Mononuclear cell (primary cell): Measurements from ENCODE around the gene ADIG. TPM values are rescaled to one million over a fixed set of nuclear protein-coding genes. Genes with fewer than 3 reads are reported as not detected.

Experiments used
- H3K27me3 ChIP-seq: 2 replicates; pipeline ENCODE4 v1.6.0; 2011; ENCODE audit warnings: low read length, control low read depth; ENCODE audit not compliant: insufficient read depth
- H3K4me1 ChIP-seq: 2 replicates; pipeline ENCODE4 v1.5.1; 2011; ENCODE audit warnings: mild to moderate bottlenecking, low read length, control low read depth; ENCODE audit not compliant: insufficient read depth
- H3K4me3 ChIP-seq: 2 replicates; pipeline ENCODE4 v1.5.1; 2011; ENCODE audit warnings: mild to moderate bottlenecking, low read length, moderate library complexity
- H3K9me3 ChIP-seq: 2 replicates; pipeline ENCODE4 v1.5.1; 2011; ENCODE audit warnings: low read depth, mild to moderate bottlenecking, control low read depth, low read length
- total RNA-seq: library from RNA; depleted of rRNA; stranded (reverse); fragments of >200 nt; gene quantifications from one replicate; pipeline ENCODE4 v1.2.3, GENCODE V29; 2012

The ADIG gene
- total RNA-seq, 1 donor, result not detected

- Histone ChIP-seq H3K9me3 (no peaks in the 10 kb centered on the region), H3K4me3 (no peak overlapping the region), H3K4me1 (no peaks in the 10 kb centered on the region), H3K27me3 (no peaks in the 10 kb centered on the region)
Observed at GRCh38 chr20:38558596-38559360, 22.2 kb upstream of the ADIG start.

GRCh38 chr20:38559764-38560163, 21.2 kb upstream of the ADIG start:
- Histone ChIP-seq H3K9me3 (no peaks in the 10 kb centered on the region), H3K27me3 (no peaks in the 10 kb centered on the region), H3K4me3 (no peak overlapping the region), H3K4me1 (no peaks in the 10 kb centered on the region)

DNA sequence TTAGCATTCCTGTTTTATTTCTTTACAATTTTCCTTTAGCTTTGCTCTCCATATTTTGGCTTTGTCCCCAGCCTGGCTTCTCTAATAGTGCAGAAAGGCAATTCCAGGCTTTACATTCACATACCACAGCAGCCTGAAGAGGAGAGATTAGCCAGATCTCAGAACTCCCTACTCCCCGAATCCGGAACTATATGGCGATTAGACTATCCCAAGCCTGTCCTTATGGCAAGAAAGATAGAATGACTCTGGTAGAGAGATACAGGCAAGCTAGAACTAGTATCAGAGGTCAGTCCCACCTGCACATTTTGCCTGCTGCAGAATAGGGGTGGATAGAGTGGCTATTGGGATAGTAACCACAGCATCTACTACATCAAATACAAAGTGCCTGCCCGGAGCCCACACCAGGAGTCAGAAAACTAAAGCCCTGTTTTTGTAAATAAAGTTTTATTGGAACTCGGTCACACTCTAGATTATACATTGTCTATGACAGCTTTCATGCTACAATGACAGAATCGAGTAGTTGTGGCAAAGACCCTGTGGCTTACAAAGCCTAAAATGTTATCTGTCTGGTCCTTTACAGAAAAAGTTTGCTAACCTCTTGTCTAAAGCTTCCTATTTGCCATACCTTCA, 17.1 kb upstream of the ADIG start:
- H3K4me1 ChIP-seq, result no peaks in the 10 kb centered on the region
- no peak overlapping the region for H3K4me3 ChIP-seq
- H3K27me3 ChIP-seq, result no peaks in the 10 kb centered on the region
- H3K9me3 ChIP-seq, result no peaks in the 10 kb centered on the region

DNA sequence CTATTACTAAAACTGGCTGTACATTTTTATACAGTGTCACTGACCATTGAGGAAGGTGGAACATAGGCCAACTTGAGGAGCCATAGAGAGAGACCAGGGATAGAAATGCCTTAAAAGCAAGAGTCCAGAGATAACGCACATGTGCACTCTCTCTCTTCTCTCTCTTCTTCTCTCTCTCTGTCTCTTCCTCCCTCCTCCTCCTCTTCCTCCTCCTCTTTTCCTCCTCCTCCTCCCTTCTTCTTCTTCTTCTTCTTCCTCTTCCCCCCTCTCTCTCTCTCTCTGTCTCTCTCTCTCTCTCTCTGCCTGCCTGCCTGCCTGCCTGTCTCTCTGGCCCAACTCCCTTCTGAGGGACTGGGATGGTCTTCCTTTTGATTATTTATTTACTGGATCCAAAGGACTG, 16.3 kb upstream of the ADIG start:
- H3K4me1 ChIP-seq, result no peaks in the 10 kb centered on the region
- H3K9me3 ChIP-seq, result no peaks in the 10 kb centered on the region
- no peak overlapping the region for H3K4me3 ChIP-seq
- H3K27me3 ChIP-seq, result no peaks in the 10 kb centered on the region

GRCh38 chr20:38566036-38566598, 14.9 kb upstream of the ADIG start:
- Histone ChIP-seq H3K27me3 (no peaks in the 10 kb centered on the region), H3K9me3 (no peaks in the 10 kb centered on the region), H3K4me3 (no peak overlapping the region), H3K4me1 (no peaks in the 10 kb centered on the region)

- no peaks in the 10 kb centered on the region for H3K27me3 ChIP-seq
- no peaks in the 10 kb centered on the region for H3K9me3 ChIP-seq
- H3K4me1 ChIP-seq, result no peaks in the 10 kb centered on the region
- H3K4me3 ChIP-seq, result no peak overlapping the region
Observed at GRCh38 chr20:38569747-38570525, 11.1 kb upstream of the ADIG start.

DNA sequence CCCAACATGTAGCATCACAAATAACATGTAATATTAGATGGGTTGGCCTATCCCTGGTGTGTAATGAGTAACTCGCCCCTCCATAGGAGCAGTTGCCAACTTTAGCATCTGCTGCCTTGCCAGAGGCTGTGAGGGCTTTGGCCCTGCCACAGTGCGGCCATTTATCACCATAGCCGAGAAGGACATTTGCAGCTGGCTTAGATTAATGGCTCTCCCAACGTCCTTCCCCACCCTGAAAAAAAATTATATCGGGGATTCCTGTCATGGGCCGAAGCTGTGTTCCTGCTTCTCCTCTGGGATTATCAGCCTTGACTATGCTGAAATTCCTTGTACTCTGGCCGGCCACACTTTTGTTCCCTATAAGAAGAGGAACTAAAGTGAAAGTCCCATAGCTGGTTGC, 7.6 kb upstream of the ADIG start:
- Histone ChIP-seq H3K4me3 (no peak overlapping the region), H3K27me3 (no peaks in the 10 kb centered on the region), H3K4me1 (no peaks in the 10 kb centered on the region), H3K9me3 (no peaks in the 10 kb centered on the region)

- H3K4me1 ChIP-seq, result no peaks in the 10 kb centered on the region
- H3K4me3 ChIP-seq, result no peak overlapping the region
- H3K27me3 ChIP-seq, result no peaks in the 10 kb centered on the region
- H3K9me3 ChIP-seq, result no peaks in the 10 kb centered on the region
Observed at GRCh38 chr20:38579219-38579910, 1.6 kb upstream of the ADIG start.

- H3K9me3 ChIP-seq, result no peaks in the 10 kb centered on the region
- no peaks in the 10 kb centered on the region for H3K4me1 ChIP-seq
- H3K4me3 ChIP-seq, result no peak overlapping the region
- H3K27me3 ChIP-seq, result no peaks in the 10 kb centered on the region
Observed at GRCh38 chr20:38579921-38580320, 1.1 kb upstream of the ADIG start.

DNA sequence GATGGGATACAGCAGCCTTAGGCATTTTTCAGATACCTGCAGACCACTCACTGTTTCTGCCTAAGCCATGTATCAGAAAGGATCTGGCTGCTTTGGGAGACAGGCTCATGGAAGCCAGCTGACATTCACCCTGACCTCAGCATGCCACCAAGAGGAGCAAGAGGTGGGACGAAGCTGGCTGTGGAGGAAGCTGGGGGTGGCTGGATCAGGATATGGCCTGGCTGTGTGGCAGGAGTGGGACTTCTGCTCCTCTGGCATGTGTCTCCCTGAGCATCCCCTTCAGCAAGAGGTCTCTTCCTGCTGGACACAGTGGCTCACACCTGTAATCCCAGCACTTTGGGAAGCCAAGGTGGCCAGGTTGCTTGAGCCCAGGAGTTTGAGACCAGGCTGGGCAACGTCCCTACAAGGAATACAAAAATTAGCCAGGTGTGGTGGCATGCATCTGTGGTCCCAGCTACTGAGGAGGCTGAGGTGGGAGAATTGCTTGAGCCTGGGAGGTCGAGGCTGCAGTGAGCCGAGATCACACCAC, 897 bp downstream of the ADIG start:
- H3K4me1 ChIP-seq, result no peaks in the 10 kb centered on the region
- no peak overlapping the region for H3K4me3 ChIP-seq
- no peaks in the 10 kb centered on the region for H3K9me3 ChIP-seq
- H3K27me3 ChIP-seq, result no peaks in the 10 kb centered on the region

DNA sequence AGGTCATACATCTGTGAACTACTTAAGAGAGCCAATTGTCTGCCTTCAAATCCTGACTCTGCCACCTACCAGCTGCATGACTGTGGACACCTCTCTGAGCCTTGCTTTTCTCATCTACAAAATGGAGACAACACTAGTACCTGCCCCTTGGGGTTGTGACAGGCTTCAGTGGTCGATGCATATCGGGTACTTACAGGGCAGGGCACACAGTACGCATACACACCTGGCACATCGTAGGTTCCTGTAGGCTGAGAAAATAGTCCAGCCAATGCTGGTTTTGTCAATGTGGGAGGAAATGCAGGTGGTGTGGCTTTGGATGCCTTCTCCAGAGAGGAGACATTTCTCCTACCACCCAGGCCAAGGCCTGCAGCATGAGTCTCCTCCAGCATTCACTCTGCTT, 2.3 kb downstream of the ADIG start:
- Histone ChIP-seq H3K9me3 (no peaks in the 10 kb centered on the region), H3K4me1 (no peaks in the 10 kb centered on the region), H3K4me3 (no peak overlapping the region), H3K27me3 (no peaks in the 10 kb centered on the region)

- Histone ChIP-seq H3K9me3 (no peaks in the 10 kb centered on the region), H3K4me3 (no peak overlapping the region), H3K27me3 (no peaks in the 10 kb centered on the region), H3K4me1 (no peaks in the 10 kb centered on the region)
Observed at GRCh38 chr20:38584099-38584763, 3.2 kb downstream of the ADIG start.

- no peaks in the 10 kb centered on the region for H3K27me3 ChIP-seq
- no peaks in the 10 kb centered on the region for H3K9me3 ChIP-seq
- no peaks in the 10 kb centered on the region for H3K4me1 ChIP-seq
- no peak overlapping the region for H3K4me3 ChIP-seq
Observed at GRCh38 chr20:38585404-38586180, 4.6 kb downstream of the ADIG start.

DNA sequence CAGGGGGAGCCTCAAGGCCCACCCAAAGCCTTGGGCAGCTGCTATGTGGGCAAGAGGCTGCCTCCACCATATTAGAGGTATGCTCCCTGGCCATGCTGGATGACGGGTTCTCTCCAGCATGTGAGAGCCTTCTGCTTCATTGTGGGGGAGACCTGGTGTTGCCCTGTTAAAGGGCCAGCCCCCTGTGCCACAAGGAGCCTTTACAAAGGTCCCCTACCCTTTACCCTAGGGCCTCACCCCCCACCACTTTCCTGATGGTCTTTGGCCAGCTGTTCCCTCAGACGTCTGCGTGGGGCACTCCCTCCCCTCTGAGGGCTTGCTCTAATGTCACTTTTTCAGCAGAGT, 5.2 kb downstream of the ADIG start:
- no peaks in the 10 kb centered on the region for H3K9me3 ChIP-seq
- H3K27me3 ChIP-seq, result no peaks in the 10 kb centered on the region
- no peak overlapping the region for H3K4me3 ChIP-seq

More for the DNA sequence above, 5.2 kb downstream of the ADIG start:
- H3K4me1 ChIP-seq, result no peaks in the 10 kb centered on the region
